ENCODE results near the gene CASP5. TPM values are rescaled to one million over a fixed set of nuclear protein-coding genes. Genes with fewer than 3 reads are reported as not detected.

Gene CASP5
- total RNA-seq = 0.14 TPM in 1 of 2 replicates, not detected in the other

DNA sequence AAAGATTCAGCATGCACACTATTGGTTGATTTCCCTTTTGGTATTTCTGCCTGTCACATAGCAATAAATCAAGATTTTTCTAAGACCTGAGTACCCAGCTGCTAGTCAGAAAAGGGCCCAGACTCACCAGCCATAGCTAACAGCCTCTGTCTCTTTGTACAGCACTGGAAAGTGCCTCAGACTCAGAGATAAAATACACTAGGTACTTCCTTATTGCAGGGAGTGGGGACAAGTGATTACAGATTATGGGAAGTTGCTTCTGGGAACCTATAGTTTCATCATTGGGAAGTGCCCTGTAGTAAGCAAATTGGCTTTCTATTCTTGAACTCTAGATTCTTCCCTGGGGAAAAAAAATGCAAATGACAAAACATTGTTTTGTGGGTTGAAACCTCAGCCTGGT is at the start of gene CASP5:
TSS of gene CASP5 (minus strand) at position 166 of the 400 bp plus-strand sequence. CDS start at position 134, 32 bp downstream.

DNA sequence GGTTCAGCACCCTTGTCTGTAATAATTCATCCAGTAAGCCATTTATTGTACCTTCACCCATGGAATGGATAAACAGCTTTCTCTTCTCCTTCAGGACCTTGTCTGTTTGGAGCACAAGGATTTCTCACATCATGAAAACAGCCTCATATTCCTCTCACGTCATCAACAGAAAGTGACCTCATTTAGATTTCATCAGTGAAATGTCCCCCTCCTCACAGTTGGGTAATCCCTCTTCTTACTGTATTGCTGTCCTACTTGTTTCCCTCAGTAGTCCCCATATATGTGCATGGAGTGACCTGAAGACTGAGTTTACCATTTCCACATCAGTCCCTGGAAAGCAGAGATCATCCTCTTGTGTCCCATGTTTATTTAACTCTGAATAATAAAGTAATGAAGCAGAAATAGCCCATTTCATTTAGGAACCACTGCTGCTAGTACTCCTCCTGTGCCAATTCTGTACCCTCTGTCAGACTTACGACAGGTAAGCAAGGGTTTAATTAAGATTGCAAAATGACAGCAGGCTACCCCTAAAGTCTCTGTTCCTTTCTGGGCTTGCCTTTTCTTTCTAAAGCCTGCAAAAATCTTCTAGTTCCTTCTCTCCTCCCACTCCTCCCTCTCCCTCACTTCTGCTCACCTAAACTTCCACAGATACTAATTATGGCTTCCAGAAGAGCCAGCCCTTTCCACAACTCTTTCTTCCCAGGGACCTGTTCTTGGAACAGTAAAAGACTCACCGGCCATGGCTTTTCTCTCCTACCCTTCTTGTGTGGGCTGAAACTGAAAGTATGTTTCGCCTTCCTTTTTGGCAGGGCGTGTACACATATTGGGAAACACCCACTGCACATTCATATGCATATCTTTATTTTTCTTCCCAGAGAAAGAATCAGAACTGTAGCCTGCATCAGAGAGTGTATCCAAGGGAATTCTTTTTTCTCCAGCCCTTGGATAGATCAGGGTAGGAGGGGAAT is 21.9 kb upstream of the CASP5 start, which contains the start of gene CARD16:
TSS of gene CARD16 (minus strand) at position 779 of the 968 bp plus-strand sequence. CDS start at position 741, 38 bp downstream.

DNA sequence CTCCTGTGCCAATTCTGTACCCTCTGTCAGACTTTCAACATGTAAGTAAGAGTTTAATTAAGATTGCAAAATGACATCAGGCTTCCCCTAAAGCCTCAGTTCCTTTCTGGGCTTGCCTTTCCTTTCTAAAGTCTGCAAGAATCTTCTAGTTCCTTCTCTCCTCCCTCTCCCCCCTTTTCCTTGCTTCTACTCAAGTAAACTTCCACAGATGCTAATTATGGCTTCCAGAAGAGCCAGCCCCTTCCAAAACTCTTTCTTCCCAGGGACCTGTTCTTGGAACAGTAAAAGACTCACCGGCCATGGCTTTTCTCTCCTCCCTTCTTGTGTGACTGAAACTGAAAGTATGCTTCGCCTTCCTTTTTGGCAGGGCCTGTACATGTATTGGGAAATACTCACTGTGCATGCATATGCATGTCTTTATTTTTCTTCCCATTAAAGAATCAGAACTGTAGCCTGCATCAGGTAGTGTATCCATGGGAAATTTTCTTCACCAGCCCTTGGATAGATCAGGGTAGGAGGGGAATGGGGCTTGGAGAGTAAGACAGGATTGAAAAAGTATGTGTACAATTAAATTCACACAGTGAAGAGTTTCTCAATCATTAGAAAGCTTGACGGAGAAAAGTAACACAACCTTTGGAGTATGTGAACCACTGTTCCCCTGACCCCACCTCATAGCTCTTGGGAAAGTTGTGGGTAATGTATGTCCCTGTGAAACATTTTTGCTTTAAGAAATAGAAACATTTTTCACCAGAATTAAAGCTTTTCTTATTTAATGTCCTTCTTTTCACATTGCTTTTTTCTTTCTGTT is 12.0 kb upstream of the CASP5 start, which contains the start of gene CASP1:
TSS of gene CASP1 (minus strand) at position 332 of the 808 bp plus-strand sequence. CDS start at position 301, 31 bp downstream.

DNA sequence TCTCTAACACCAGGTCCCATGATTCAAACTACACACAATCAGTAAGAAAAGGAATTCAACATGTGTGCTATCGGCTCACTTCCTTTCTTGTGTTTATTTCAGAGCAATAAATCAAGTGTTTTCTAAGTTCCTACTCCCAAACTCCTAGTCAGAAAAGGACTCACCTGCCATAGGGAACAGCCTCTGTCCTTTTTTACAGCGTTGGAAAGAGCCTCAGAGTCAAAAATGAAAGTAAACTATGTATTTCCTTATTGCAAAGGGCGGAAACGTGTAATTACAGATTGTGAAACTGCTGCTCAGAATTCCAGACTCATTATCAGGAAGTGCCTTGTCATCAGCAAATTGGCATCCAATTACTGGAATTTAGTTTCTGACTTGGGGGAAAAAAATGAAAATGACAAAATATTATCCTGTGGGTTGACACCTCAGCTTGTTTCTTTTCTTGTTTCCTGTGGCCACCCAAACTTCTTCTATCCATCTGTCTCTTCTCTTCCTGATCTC is 54.6 kb downstream of the CASP5 start, which contains the start of gene CASP4:
TSS of gene CASP4 (minus strand) at position 220 of the 501 bp plus-strand sequence. CDS start at position 171, 49 bp downstream.

Other genes with a start within 250 kb of the CASP5 start
- 0.09 TPM in 1 of 2 replicates, not detected in the other for gene CASP12, start 124.7 kb downstream of the CASP5 start, total RNA-seq
- gene CASP4, start 54.6 kb downstream of the CASP5 start, total RNA-seq = 134 and 168 TPM in 2 replicates
- gene CASP1, start 12.0 kb upstream of the CASP5 start, total RNA-seq = 29.3 and 42.1 TPM in 2 replicates
- gene CARD16, start 22.2 kb upstream of the CASP5 start, total RNA-seq = 25.2 and 38.7 TPM in 2 replicates
- gene CARD18, start 116.6 kb upstream of the CASP5 start, total RNA-seq = not detected in 2 replicates

Measured in smooth muscle cell of bladder (primary cell).